ENCODE data around the gene IPO13.

The IPO13 gene

GRCh38 chr1:44013949-44014348 is 67.2 kb downstream of the IPO13 start:
- Histone ChIP-seq H3K27me3 (ENCODE audit: insufficient read depth, low read length) (no peaks in the 10 kb centered on the region), H3K36me3 (ENCODE audit: insufficient read depth, low read depth, low read length) (peaks cover 6% of the 10 kb centered on the region; the same call in 1 of the 2 replicates), H3K4me1 (ENCODE audit: insufficient read depth, low read length) (peaks cover 6% of the 10 kb centered on the region), H3K4me3 (ENCODE audit: low read length) (no peak overlapping the region), H3K9ac (ENCODE audit: low read depth, low read length) (no peak overlapping the region), H3K9me3 (ENCODE audit: insufficient read depth, low read depth, low read length) (no peaks in the 10 kb centered on the region), H3K27ac (ENCODE audit: low read length) (no peak overlapping the region)

GRCh38 chr1:44014365-44015104 is 67.8 kb downstream of the IPO13 start:
- no peak overlapping the region for H3K4me3 ChIP-seq (ENCODE audit: low read length)
- no peak overlapping the region for H3K27ac ChIP-seq (ENCODE audit: low read length)
- no peaks in the 10 kb centered on the region for H3K9me3 ChIP-seq (ENCODE audit: insufficient read depth, low read depth, low read length)
- H3K27me3 ChIP-seq (ENCODE audit: insufficient read depth, low read length): no peaks in the 10 kb centered on the region
- H3K36me3 ChIP-seq (ENCODE audit: insufficient read depth, low read depth, low read length): peaks cover 5% of the 10 kb centered on the region; the same call in 1 of the 2 replicates
- H3K9ac ChIP-seq (ENCODE audit: low read depth, low read length): no peak overlapping the region
- peaks cover 6% of the 10 kb centered on the region for H3K4me1 ChIP-seq (ENCODE audit: insufficient read depth, low read length)

- Histone ChIP-seq H3K9me3 (ENCODE audit: insufficient read depth, low read depth, low read length) (no peaks in the 10 kb centered on the region), H3K4me1 (ENCODE audit: insufficient read depth, low read length) (peaks cover 6% of the 10 kb centered on the region), H3K27ac (ENCODE audit: low read length) (no peak overlapping the region), H3K4me3 (ENCODE audit: low read length) (no peak overlapping the region), H3K36me3 (ENCODE audit: insufficient read depth, low read depth, low read length) (no peaks in the 10 kb centered on the region), H3K27me3 (ENCODE audit: insufficient read depth, low read length) (no peaks in the 10 kb centered on the region), H3K9ac (ENCODE audit: low read depth, low read length) (no peak overlapping the region)
Measured at GRCh38 chr1:44015206-44015605, 68.5 kb downstream of the IPO13 start.

- H3K27ac ChIP-seq (ENCODE audit: low read length): no peak overlapping the region
- H3K9ac ChIP-seq (ENCODE audit: low read depth, low read length): no peak overlapping the region; the same call in 1 of the 2 replicates
- H3K36me3 ChIP-seq (ENCODE audit: insufficient read depth, low read depth, low read length): no peaks in the 10 kb centered on the region; the same call in 1 of the 2 replicates
- H3K9me3 ChIP-seq (ENCODE audit: insufficient read depth, low read depth, low read length): no peaks in the 10 kb centered on the region
- no peak overlapping the region for H3K4me3 ChIP-seq (ENCODE audit: low read length)
- H3K27me3 ChIP-seq (ENCODE audit: insufficient read depth, low read length): no peaks in the 10 kb centered on the region
- peaks cover 6% of the 10 kb centered on the region for H3K4me1 ChIP-seq (ENCODE audit: insufficient read depth, low read length)
Measured at GRCh38 chr1:44016041-44016889, 69.5 kb downstream of the IPO13 start.

GRCh38 chr1:44016890-44017400 is 70.2 kb downstream of the IPO13 start:
- Histone ChIP-seq H3K4me3 (ENCODE audit: low read length) (no peak overlapping the region), H3K9ac (ENCODE audit: low read depth, low read length) (no peak overlapping the region), H3K4me1 (ENCODE audit: insufficient read depth, low read length) (0 out of 2 replicates have a peak, but pooled peaks cover under 1% of the 10 kb centered on the region), H3K36me3 (ENCODE audit: insufficient read depth, low read depth, low read length) (peaks cover 5% of the 10 kb centered on the region; the same call in 1 of the 2 replicates), H3K27me3 (ENCODE audit: insufficient read depth, low read length) (no peaks in the 10 kb centered on the region), H3K27ac (ENCODE audit: low read length) (no peak overlapping the region), H3K9me3 (ENCODE audit: insufficient read depth, low read depth, low read length) (no peaks in the 10 kb centered on the region)

Data from iPS-20b (cell line).